HCT116 (cell line): Measurements from ENCODE around the gene STIM2.

ENCODE experiments used
- EZH2 ChIP-seq: fragments of 200-600 bp; sonication (generic); IDR thresholded peaks from 2 replicates; pipeline ENCODE4 v1.6.1; 2017; ENCODE audit warnings: antibody characterized with exemption, mixed run types
- EZH2phosphoT487 ChIP-seq: fragments of 200-600 bp; IDR thresholded peaks from 2 replicates; pipeline ENCODE4 v1.6.1; 2018; ENCODE audit warnings: antibody characterized with exemption, borderline replicate concordance
- POLR2A ChIP-seq: IDR thresholded peaks from 2 replicates; pipeline ENCODE4 v1.7.0; 2011; ENCODE audit warnings: borderline replicate concordance; ENCODE audit not compliant: insufficient read depth, insufficient read length; ENCODE audit errors: extremely low read depth
- POLR2AphosphoS5 ChIP-seq: IDR thresholded peaks from 2 replicates; pipeline ENCODE4 v1.6.1; 2011; ENCODE audit warnings: mild to moderate bottlenecking, low read depth, low read length, moderate library complexity
- SP1 ChIP-seq: IDR thresholded peaks from 2 replicates; pipeline ENCODE4 v1.6.1; 2012; ENCODE audit warnings: low read depth
- YY1 ChIP-seq: IDR thresholded peaks from 2 replicates; pipeline ENCODE4 v1.6.1; 2011; ENCODE audit warnings: low read length, low read depth, moderate library complexity, mild to moderate bottlenecking; ENCODE audit not compliant: insufficient replicate concordance; ENCODE audit errors: extremely low read depth
- TF ChIP-seq, protein P1 (sequence below): IDR thresholded peaks from 2 replicates; pipeline ENCODE4 v1.6.1; 2011; ENCODE audit warnings: mild to moderate bottlenecking, low read length, moderate library complexity; ENCODE audit not compliant: insufficient replicate concordance; ENCODE audit errors: extremely low read depth
- TF ChIP-seq, protein P2 (sequence below), 3 experiments: fragments of 200-600 bp in 1 of 3; sonication (generic) in 1 of 3; IDR thresholded peaks in 2 of 3; conservative IDR thresholded peaks in 1 of 3; 2 replicates each; pipeline ENCODE4 v1.5.1; 2012 to 2017; ENCODE audit warnings: low read depth in 2 of 3, low read length in 2 of 3, antibody characterized with exemption in 1 of 3, borderline replicate concordance in 1 of 3, control low read depth in 1 of 3, mild to moderate bottlenecking in 1 of 3, mixed read lengths in 1 of 3, mixed run types in 1 of 3, moderate library complexity in 1 of 3; ENCODE audit not compliant: insufficient read depth in 1 of 3
- TF ChIP-seq, protein P3 (sequence below): IDR thresholded peaks from 2 replicates; pipeline ENCODE4 v1.6.1; 2012

DNA sequence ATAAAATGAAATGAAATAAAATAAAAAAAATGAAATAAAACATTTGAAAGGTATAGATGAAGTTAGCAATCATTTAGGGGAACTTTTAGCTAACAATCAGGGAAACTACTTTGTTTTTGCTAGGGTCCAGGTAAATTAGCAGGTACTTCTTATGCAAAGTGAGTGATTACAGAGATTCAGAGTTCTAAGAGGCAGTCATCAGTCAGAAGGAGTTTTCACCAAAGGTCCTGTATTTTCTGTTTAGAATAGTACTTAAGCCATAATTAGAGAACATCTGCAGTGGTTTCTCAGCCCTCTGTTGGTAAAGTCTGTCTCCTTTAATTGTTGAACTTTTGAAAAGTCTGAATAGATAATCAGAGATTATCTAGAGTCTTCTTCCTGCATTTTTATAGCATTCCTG, 50.6 kb downstream of the STIM2 start:
- TF ChIP-seq POLR2A, result no peak
- TF ChIP-seq, protein P1, sequence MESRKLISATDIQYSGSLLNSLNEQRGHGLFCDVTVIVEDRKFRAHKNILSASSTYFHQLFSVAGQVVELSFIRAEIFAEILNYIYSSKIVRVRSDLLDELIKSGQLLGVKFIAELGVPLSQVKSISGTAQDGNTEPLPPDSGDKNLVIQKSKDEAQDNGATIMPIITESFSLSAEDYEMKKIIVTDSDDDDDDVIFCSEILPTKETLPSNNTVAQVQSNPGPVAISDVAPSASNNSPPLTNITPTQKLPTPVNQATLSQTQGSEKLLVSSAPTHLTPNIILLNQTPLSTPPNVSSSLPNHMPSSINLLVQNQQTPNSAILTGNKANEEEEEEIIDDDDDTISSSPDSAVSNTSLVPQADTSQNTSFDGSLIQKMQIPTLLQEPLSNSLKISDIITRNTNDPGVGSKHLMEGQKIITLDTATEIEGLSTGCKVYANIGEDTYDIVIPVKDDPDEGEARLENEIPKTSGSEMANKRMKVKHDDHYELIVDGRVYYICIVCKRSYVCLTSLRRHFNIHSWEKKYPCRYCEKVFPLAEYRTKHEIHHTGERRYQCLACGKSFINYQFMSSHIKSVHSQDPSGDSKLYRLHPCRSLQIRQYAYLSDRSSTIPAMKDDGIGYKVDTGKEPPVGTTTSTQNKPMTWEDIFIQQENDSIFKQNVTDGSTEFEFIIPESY, result no peak
- TF ChIP-seq, protein P2, sequence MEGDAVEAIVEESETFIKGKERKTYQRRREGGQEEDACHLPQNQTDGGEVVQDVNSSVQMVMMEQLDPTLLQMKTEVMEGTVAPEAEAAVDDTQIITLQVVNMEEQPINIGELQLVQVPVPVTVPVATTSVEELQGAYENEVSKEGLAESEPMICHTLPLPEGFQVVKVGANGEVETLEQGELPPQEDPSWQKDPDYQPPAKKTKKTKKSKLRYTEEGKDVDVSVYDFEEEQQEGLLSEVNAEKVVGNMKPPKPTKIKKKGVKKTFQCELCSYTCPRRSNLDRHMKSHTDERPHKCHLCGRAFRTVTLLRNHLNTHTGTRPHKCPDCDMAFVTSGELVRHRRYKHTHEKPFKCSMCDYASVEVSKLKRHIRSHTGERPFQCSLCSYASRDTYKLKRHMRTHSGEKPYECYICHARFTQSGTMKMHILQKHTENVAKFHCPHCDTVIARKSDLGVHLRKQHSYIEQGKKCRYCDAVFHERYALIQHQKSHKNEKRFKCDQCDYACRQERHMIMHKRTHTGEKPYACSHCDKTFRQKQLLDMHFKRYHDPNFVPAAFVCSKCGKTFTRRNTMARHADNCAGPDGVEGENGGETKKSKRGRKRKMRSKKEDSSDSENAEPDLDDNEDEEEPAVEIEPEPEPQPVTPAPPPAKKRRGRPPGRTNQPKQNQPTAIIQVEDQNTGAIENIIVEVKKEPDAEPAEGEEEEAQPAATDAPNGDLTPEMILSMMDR (IDR thresholded peaks at IDR 0.05 in 2 of 3, conservative IDR thresholded peaks at IDR 0.05 in 1 of 3; ENCODE audit: borderline replicate concordance in 1 of 3, insufficient read depth in 1 of 3, low read depth in 2 of 3, low read length in 2 of 3), result no peak
- no peak for TF ChIP-seq SP1
- TF ChIP-seq EZH2phosphoT487, result no peak
- TF ChIP-seq YY1, result no peak
- TF ChIP-seq EZH2, result no peak
- no peak for TF ChIP-seq POLR2AphosphoS5
- TF ChIP-seq, protein P3, sequence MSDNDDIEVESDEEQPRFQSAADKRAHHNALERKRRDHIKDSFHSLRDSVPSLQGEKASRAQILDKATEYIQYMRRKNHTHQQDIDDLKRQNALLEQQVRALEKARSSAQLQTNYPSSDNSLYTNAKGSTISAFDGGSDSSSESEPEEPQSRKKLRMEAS, result no peak
